GM21515 (cell line): ENCODE data around the gene BNC2.

ENCODE experiments used
- ATAC-seq: cut with Tn5 transposase; IDR thresholded peaks from one replicate; pipeline ENCODE4 v1.9.1; 2021; ENCODE audit not compliant: unreplicated experiment

The BNC2 gene

DNA sequence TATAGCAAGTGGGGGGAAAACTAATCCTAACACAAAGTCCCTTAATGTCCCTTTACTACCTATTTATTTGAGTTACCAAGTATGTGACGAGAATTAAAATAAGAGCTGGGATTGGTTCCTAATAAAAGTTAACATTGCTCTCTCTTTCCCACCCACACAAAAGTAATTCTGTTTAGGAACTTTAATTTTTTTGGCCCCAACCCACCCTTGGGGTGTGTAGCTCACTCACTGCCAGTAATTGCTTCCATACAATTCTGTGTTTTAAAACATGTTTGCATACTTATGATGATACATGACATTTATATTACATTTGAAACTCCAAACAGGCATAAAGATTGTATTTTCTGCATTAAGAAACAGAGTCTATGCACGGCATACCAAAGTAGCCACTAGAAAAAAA lies 106.5 kb downstream of the BNC2 start:
- ATAC-seq, result no peak

GRCh38 chr9:16755467-16756160 lies 114.9 kb downstream of the BNC2 start:
- no peak for ATAC-seq

DNA sequence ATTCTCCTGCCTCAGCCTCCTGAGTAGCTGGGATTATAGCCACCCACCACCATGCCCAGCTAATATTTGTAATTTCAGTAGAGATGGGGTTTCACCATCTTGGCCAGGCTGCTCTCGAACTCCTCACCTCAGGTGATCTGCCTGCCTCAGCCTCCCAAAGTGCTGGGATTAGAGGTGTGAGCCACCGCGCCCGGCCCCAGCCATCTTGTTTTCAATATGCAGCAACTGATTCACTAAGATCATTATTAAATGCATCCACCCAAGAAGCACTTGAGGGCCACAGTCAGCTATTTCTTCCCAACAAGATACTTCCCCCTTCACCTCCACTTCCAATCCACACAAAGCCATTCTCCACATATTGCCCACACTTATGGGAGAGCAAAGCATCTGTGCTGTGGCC lies 115.8 kb downstream of the BNC2 start:
- ATAC-seq, result no peak

- no peak for ATAC-seq
Measured at GRCh38 chr9:16753256-16753655, 117.2 kb downstream of the BNC2 start.

GRCh38 chr9:16752601-16753000 lies 117.9 kb downstream of the BNC2 start:
- no peak for ATAC-seq

- no peak for ATAC-seq
Measured at GRCh38 chr9:16750553-16750952, 119.9 kb downstream of the BNC2 start.

- ATAC-seq, result no peak
Measured at GRCh38 chr9:16745359-16745758, 125.1 kb downstream of the BNC2 start.

DNA sequence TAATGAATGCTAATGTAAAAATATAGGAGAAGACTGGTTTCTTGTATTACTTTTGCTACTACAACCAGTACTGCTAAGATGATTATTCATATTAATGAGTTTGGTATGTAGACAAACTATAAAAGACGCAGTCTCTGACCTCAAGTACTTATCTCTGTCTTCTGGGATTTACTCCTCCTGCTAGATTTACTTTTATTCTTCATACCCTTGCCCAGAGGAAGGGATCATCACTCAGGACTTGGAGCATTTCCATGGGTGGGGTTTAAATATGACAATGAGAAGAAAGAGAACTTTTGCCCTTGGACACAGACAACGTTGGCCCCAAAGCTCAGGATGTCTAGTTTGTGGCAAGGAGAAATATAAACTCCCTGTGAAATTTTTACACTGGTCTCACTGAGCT lies 126.1 kb downstream of the BNC2 start:
- no peak for ATAC-seq

DNA sequence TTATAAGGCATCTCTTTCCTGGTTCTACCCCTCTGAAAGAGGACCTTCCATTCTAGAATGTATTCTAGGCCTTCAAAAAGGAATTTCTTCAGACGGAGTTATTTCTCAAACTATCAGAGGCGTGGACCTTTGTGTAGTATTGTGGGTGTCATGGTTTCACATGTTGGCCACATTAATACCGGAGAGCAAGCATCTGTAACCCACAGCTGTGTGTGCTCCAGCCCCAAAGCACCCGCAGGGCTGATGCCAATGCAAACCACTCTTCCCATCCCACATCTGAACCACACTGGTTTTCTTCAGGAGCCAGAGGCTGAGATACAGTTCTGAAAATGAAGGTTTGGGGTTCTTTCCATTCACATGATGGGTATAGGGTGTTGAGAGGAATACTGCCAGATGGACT lies 127.1 kb downstream of the BNC2 start:
- ATAC-seq, result no peak

DNA sequence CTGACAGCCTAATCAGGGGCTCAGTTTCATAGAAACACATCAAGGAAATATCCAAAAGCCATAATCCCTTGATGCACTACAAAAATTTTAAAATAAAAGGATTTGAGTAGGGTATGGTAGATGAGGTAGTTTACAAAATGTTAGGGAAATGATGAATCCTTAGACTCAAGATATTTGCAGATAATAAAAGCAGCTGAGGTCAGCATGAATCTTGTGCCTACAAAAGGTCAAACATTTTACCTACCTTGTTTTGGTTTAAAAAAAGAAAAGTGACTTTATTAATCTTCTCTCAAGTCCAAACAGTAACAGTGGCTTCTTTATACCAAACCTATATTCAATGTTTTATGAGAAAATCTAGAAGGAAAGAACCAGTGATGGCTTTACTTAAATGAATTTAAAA lies 135.5 kb downstream of the BNC2 start:
- ATAC-seq, result no peak

DNA sequence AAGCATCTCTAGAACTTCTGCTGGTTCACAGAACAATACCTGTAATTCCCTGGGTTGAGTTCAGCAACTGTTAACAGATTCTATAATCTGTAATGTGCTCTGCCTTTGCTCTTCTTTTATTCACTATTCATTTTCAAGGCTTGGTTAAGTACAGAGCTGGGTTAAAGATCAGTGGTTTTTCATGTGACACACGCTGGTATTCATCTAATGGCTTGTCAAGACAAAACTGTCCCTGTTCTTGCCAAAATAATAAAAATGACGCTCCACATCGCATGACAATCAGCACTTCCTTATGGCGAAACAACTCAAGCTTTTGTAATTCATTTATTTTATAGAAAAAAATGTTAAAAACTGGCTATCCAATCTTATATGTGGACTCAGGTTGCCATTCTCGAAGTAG lies 137.9 kb downstream of the BNC2 start:
- ATAC-seq, result no peak

GRCh38 chr9:16730162-16730561 lies 140.3 kb downstream of the BNC2 start:
- no peak for ATAC-seq

DNA sequence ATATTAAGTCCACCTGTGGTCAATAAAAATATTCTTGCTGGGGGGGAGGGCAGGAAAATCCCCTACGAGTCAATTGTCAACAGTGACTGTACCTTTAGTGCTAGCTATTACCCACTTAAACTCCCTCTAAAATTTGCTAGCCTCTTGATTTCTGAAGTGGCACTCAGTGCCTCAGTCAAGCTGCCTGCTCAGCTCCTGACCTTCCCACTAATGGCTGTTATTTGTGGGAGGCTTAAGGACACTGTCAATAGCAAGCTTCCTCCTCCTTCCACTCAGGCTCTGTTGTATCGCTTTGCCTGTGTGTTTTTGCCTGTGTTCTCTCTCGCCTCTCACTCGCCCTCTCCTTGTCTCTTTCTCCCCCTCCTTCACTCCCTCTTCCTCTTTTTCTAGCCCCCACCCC lies 140.8 kb downstream of the BNC2 start:
- no peak for ATAC-seq

- ATAC-seq, result no peak
Measured at GRCh38 chr9:16728137-16728508, 142.3 kb downstream of the BNC2 start.

DNA sequence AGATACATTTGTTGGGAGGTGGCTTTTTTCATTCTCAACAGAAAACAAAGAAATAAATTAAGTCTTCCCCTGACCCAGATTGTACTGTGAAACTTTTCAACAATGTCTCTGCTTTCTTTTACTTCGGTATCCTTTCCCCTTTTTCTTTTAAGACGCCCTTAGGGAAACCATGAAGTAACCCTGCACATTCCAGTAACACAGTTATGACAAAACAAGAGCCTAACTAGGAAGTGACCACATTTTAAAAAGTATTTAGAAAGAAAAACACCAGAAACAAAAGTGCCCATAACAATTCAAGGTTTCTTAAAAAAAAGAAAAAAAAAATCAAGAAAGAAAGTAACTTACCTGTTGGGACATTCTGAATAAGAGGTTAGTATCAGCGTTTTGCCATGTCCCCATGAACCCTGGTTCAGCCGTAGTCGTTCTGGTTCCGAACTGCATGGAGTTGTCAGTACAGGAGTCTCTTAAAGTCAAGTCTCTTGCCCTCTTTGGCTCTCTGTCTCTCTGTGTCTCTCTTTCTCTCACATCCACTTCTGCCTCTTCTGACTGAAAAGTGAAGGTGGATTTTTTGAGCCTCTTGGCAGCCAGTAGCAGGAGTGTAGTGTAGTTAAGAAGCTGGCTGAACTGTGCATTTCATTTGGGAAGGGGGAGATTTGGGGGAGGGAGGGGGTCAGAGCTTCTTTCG lies 142.9 kb downstream of the BNC2 start:
- no peak for ATAC-seq

DNA sequence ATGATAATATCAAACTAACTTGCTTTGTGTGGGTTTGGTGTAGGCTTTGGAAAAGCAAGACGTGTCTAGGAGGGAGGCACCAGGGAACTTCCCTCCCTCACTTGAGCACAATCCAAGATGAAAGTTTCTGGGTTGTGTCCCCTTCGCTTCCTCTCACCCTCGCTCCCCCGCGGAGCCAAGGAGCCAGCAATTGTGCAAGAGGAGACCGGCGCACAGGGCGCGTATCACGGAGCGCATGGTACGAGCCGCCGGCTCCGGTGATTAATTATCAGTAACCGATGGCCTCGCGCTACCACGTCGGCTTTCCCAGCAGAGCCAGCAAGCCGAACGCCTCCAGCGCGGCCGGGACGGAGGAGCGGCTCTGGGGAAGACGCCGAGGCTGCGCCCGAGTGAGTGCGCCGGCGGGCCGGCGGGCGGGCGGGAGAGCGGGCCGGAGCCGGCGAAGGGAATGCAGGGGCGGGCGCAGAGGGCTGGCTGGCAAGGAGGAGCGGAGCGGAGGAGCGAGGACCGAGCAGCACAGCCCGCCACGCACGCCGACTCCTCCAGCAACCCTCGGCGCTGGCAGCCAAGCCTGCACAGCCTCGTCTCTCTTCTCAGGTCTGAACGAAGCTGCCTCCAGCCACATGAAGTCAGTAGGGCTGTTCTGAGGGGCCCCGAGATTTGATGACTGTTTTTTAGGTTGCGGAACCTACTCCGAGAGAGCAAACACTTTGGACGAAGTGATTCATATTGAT lies 143.6 kb downstream of the BNC2 start:
- no peak for ATAC-seq

- no peak for ATAC-seq
Measured at GRCh38 chr9:16726029-16726428, 144.4 kb downstream of the BNC2 start.

- ATAC-seq, result no peak
Measured at GRCh38 chr9:16725066-16725465, 145.4 kb downstream of the BNC2 start.

DNA sequence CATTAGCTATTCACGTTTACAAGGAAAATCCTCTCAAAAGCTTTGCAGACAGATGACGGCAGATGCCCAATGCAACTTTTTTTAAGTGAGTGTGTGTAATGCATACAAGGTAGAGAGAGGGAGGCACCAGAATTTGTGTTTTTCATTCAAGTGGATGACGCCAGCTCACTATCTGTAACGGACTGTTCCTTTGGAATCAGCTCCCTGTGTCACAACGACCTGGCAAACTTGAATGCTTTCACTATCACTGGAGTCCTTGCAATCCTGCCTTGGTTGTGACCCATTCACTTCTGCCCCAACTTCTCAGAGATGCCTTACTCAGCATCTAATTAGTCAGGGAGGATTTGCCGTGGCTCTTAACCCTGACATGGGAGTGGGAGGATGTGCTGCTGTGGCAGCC lies 148.5 kb downstream of the BNC2 start:
- no peak for ATAC-seq

DNA sequence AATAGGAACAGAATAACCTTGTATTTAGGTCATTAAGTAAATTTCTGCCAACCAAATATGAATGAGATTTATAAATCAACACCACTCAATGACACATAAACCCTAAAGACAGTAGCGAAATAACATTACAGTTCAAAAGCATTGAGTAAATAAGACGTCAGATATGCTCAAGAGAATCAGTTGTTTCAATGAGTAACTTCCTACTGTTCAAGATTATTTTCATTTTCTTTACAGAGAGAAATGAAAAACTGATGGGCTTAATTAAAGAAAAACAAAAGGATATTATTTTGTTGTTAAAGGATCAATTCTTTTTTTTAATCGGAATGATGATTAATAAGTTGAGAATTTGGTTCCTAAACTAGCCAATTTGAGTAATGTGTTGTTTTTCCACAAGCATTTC lies 150.1 kb downstream of the BNC2 start:
- no peak for ATAC-seq

- ATAC-seq, result no peak
Measured at GRCh38 chr9:16719921-16720320, 150.5 kb downstream of the BNC2 start.

DNA sequence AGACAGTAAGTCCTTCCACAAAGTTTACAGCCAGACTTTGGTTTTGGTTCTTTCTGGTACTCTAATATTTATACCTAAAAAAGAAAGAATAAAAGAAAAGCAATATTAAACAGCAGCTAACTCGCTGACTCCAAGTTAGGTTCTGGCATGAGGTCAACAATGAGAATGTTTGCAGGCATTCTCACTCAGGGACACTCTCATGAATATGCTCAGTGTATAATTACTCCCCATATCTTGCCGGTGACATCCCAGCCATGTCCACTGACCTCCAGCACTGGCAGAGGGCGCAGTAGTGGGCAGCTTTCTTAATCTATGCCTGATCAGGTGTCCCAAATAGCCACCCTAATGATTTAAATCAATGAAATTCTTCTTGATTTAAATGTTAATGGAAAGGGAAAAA lies 151.5 kb downstream of the BNC2 start:
- ATAC-seq, result no peak
